Upper lobe of left lung (tissue), 6 donors: Measurements from ENCODE around the gene ACTG1. TPM values are rescaled to one million over a fixed set of nuclear protein-coding genes. Genes with fewer than 3 reads are reported as not detected.

Source experiments
- ATAC-seq, 2 donors: fragments of 200-7000 bp; cut with Tn5 transposase; one replicate each; pipeline ENCODE4 v1.9.1; 2022; ENCODE audit warnings: mild to moderate bottlenecking in 2 of 2, moderate library complexity in 2 of 2; ENCODE audit not compliant: low FRiP score in 2 of 2
- DNase-seq, 2 donors: peaks; one replicate each; pipeline ENCODE4 v3.0.0-alpha.2; 2019 to 2020
- H3K27ac ChIP-seq, 4 donors: fragments of 200-600 bp; sonication (generic); one replicate each; pipeline ENCODE4 v1.5.1; 2016 to 2019
- H3K27me3 ChIP-seq, 4 donors: fragments of 200-600 bp; sonication (generic); one replicate each; pipeline ENCODE4 v1.5.1; 2017 to 2019
- H3K36me3 ChIP-seq, 4 donors: fragments of 200-600 bp; sonication (generic); one replicate each; pipeline ENCODE4 v1.5.1; 2016 to 2019
- H3K4me1 ChIP-seq, 4 donors: fragments of 200-600 bp; sonication (generic); one replicate each; pipeline ENCODE4 v1.5.1; 2018 to 2019
- H3K4me3 ChIP-seq, 4 donors: fragments of 200-600 bp; sonication (generic); one replicate each; pipeline ENCODE4 v1.5.1; 2017 to 2019; ENCODE audit warnings: mild to moderate bottlenecking in 2 of 4, moderate library complexity in 1 of 4
- H3K9me3 ChIP-seq, 4 donors: fragments of 200-600 bp; sonication (generic); one replicate each; pipeline ENCODE4 v1.5.1; 2018 to 2019
- CTCF ChIP-seq, 6 experiments: fragments of 450-650 bp in 4 of 6; fragments of 200-600 bp in 2 of 6; sonication (generic) in 2 of 6; IDR thresholded peaks; one replicate each; pipeline ENCODE4 v1.5.1; 2016 to 2019; ENCODE audit warnings: antibody characterized with exemption in 6 of 6
- EP300 ChIP-seq, 4 donors: sonication (generic); formaldehyde crosslinking; IDR thresholded peaks; one replicate each; pipeline ENCODE4 v1.5.1; 2017; ENCODE audit warnings: antibody characterized with exemption in 4 of 4, control low read depth in 2 of 4
- POLR2A ChIP-seq, 4 donors: fragments of 450-650 bp; IDR thresholded peaks; one replicate each; pipeline ENCODE4 v1.5.1; 2016 to 2017; ENCODE audit warnings: antibody characterized with exemption in 4 of 4, mild to moderate bottlenecking in 2 of 4
- POLR2AphosphoS5 ChIP-seq, 2 donors: sonication (generic); formaldehyde crosslinking; IDR thresholded peaks; one replicate each; pipeline ENCODE4 v1.5.1; 2017; ENCODE audit warnings: antibody characterized with exemption in 2 of 2
- WGBS, 2 donors: methylation state at CpG; one replicate each; pipeline ENCODE4 v1.1.5; 2017 to 2018; 5-methylcytosine and 5-hydroxymethylcytosine counted together
- total RNA-seq, 6 donors: library from RNA; depleted of rRNA in 4 of 6; stranded (reverse); fragments of >200 nt in 4 of 6; gene quantifications; one replicate each; pipeline versions ENCODE4 v1.1.0 to v1.2.1, GENCODE V29; 2016 to 2021
- donor health status: DM: no; HTN: no; CAD: no; lungs with moderate emphysema.
- donor health status: DM: no; HTN: yes; CAD: no; lungs with severe emphysema.

Gene ACTG1
- total RNA-seq, 6 donors from 2014 or later = 902 to 3,864 (median 2,097) TPM

- Histone ChIP-seq H3K4me3 (no peak overlapping the region), H3K36me3 (peaks cover 3 to 49% (median 38%) of the 10 kb centered on the region in 4 donors), H3K4me1 (peaks cover 15 to 21% (median 15%) of the 10 kb centered on the region in 4 donors), H3K27ac (no peak overlapping the region), H3K27me3 (peaks cover 0 to 26% (median 17%) of the 10 kb centered on the region in 4 donors), H3K9me3 (no peaks in the 10 kb centered on the region)
- WGBS, 2 donors = 93 to 95% methylated on average over 7 to 18 of the region's 26 CpGs
- DNase-seq (peak in 1 of 2 donors; percentile 46), ATAC-seq (no peak)
- no peak for TF ChIP-seq POLR2AphosphoS5 (IDR thresholded peaks at IDR 0.05)
- TF ChIP-seq POLR2A (IDR thresholded peaks at IDR 0.05) = no peak
- no peak for TF ChIP-seq CTCF (IDR thresholded peaks at IDR 0.05)
- TF ChIP-seq EP300 (IDR thresholded peaks at IDR 0.05) = no peak
These were observed 26.3 kb upstream of the ACTG1 start for GRCh38 chr17:81538651-81539570.

- 75 to 78% methylated on average over 19 to 21 of the region's 26 CpGs for WGBS, 2 donors
- H3K27ac ChIP-seq = no peak overlapping the region
- TF ChIP-seq CTCF (IDR thresholded peaks at IDR 0.05) = no peak
- no peak for TF ChIP-seq EP300 (IDR thresholded peaks at IDR 0.05)
- no peak for TF ChIP-seq POLR2AphosphoS5 (IDR thresholded peaks at IDR 0.05)
- TF ChIP-seq POLR2A (IDR thresholded peaks at IDR 0.05) = no peak
- peaks cover 15 to 21% (median 15%) of the 10 kb centered on the region in 4 donors for H3K4me1 ChIP-seq
- H3K9me3 ChIP-seq = no peaks in the 10 kb centered on the region
- peaks cover 0 to 26% (median 17%) of the 10 kb centered on the region in 4 donors for H3K27me3 ChIP-seq
- H3K4me3 ChIP-seq = no peak overlapping the region
- H3K36me3 ChIP-seq = peaks cover 3 to 40% (median 29%) of the 10 kb centered on the region in 4 donors
- peak in 1 of 2 donors; percentile 77 for DNase-seq
- no peak for ATAC-seq
These were observed 25.4 kb upstream of the ACTG1 start for GRCh38 chr17:81537856-81538555.

- DNase-seq (peak; percentile 52 to 55), ATAC-seq (peak; percentile 14 to 26)
- Histone ChIP-seq H3K27ac (no peak overlapping the region), H3K4me3 (no peak overlapping the region), H3K9me3 (no peaks in the 10 kb centered on the region), H3K4me1 (peaks cover 15 to 21% (median 15%) of the 10 kb centered on the region in 4 donors), H3K27me3 (peaks cover 0 to 26% (median 17%) of the 10 kb centered on the region in 4 donors), H3K36me3 (peaks cover 0 to 34% (median 25%) of the 10 kb centered on the region in 4 donors)
- peak; percentile 57 to 85 (median 74) for TF ChIP-seq CTCF (IDR thresholded peaks at IDR 0.05)
- no peak for TF ChIP-seq EP300 (IDR thresholded peaks at IDR 0.05)
- no peak for TF ChIP-seq POLR2A (IDR thresholded peaks at IDR 0.05)
- no peak for TF ChIP-seq POLR2AphosphoS5 (IDR thresholded peaks at IDR 0.05)
- 7% methylated on average over 14 of the region's 17 CpGs; no CpG with 5 or more reads in 1 of the 2 donors for WGBS, 2 donors
These were observed 24.8 kb upstream of the ACTG1 start for GRCh38 chr17:81537343-81537855.

- Histone ChIP-seq H3K27me3 (peaks cover 0 to 26% (median 17%) of the 10 kb centered on the region in 4 donors), H3K27ac (no peak overlapping the region), H3K4me1 (peaks cover 15 to 21% (median 15%) of the 10 kb centered on the region in 4 donors), H3K36me3 (peaks cover 0 to 30% (median 23%) of the 10 kb centered on the region in 4 donors), H3K4me3 (no peak overlapping the region), H3K9me3 (no peaks in the 10 kb centered on the region)
- DNase-seq = peak; percentile 38 to 86
- peak in 1 of 2 donors; percentile 1 for ATAC-seq
- TF ChIP-seq CTCF (IDR thresholded peaks at IDR 0.05) = no peak
- TF ChIP-seq POLR2A (IDR thresholded peaks at IDR 0.05) = no peak
- TF ChIP-seq EP300 (IDR thresholded peaks at IDR 0.05) = no peak
- TF ChIP-seq POLR2AphosphoS5 (IDR thresholded peaks at IDR 0.05) = no peak
- 5 to 7% methylated on average over 3 to 23 of the region's 89 CpGs for WGBS, 2 donors
These were observed 24.0 kb upstream of the ACTG1 start for GRCh38 chr17:81536299-81537290.
